ENCODE results near the gene SKP2.

DNA sequence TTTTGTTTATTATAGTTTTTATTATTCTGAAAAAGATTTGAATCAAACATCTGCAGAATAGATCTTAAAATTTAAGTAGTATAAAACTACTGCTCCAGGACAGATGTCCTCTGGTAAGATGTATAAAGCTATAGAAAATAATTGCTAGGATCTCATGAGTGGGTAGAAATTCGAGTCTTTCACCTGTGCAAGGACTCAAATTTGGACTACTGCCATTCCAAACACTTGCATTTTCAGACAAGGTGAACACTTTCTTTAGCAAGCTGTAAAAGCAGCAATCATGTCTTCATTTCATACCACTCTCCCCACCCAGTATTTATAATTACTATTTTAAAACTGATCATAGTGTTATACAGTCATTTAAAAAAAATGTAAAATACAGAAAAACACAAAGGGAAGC lies 20.7 kb downstream of the SKP2 start:
- TF ChIP-seq, protein P1, sequence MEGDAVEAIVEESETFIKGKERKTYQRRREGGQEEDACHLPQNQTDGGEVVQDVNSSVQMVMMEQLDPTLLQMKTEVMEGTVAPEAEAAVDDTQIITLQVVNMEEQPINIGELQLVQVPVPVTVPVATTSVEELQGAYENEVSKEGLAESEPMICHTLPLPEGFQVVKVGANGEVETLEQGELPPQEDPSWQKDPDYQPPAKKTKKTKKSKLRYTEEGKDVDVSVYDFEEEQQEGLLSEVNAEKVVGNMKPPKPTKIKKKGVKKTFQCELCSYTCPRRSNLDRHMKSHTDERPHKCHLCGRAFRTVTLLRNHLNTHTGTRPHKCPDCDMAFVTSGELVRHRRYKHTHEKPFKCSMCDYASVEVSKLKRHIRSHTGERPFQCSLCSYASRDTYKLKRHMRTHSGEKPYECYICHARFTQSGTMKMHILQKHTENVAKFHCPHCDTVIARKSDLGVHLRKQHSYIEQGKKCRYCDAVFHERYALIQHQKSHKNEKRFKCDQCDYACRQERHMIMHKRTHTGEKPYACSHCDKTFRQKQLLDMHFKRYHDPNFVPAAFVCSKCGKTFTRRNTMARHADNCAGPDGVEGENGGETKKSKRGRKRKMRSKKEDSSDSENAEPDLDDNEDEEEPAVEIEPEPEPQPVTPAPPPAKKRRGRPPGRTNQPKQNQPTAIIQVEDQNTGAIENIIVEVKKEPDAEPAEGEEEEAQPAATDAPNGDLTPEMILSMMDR (IDR thresholded peaks at IDR 0.05; ENCODE audit: low read length), result no peak
- no peak for TF ChIP-seq EZH2 (IDR thresholded peaks at IDR 0.05; ENCODE audit: borderline replicate concordance, low read length)

Measured in OCI-LY1 (cell line).